Prostate gland (tissue), 2 donors: ENCODE results near the gene SLC29A2. TPM values are rescaled to one million over a fixed set of nuclear protein-coding genes. Genes with fewer than 3 reads are reported as not detected.

Experiments used
- DNase-seq: peaks from one replicate; pipeline ENCODE4 v3.0.0-alpha.2; 2019; ENCODE audit warnings: low spot score
- H3K27ac ChIP-seq, 2 donors: fragments of 200-600 bp; sonication (generic); 2 replicates each; pipeline ENCODE4 v1.5.1; 2017 to 2019
- H3K27me3 ChIP-seq: fragments of 200-600 bp; sonication (generic); replicated peaks from 2 replicates; pipeline ENCODE4 v1.5.1; 2019; ENCODE audit not compliant: insufficient read depth
- H3K36me3 ChIP-seq, 2 donors: fragments of 200-600 bp; sonication (generic); 1 replicate in 1 of 2; 2 replicates in 1 of 2; pipeline versions ENCODE4 v1.5.1 to v1.8.1; 2017 to 2019
- H3K4me1 ChIP-seq: fragments of 200-600 bp; sonication (generic); replicated peaks from 2 replicates; pipeline ENCODE4 v1.5.1; 2019
- H3K4me3 ChIP-seq, 2 donors: fragments of 200-600 bp; sonication (generic); 2 replicates each; pipeline ENCODE4 v1.5.1; 2017 to 2019
- H3K9me3 ChIP-seq: fragments of 200-600 bp; sonication (generic); 2 replicates; pipeline ENCODE4 v1.5.1; 2017
- CTCF ChIP-seq, 4 experiments: fragments of 200-600 bp in 2 of 4; fragments of 450-650 bp in 2 of 4; sonication (generic) in 2 of 4; IDR thresholded peaks; 1 replicate in 3 of 4; 2 replicates in 1 of 4; pipeline ENCODE4 v1.5.1; 2016 to 2019; ENCODE audit warnings: antibody characterized with exemption in 4 of 4, mild to moderate bottlenecking in 2 of 4, moderate library complexity in 2 of 4
- POLR2A ChIP-seq: fragments of 450-650 bp; IDR thresholded peaks from one replicate; pipeline ENCODE4 v1.6.1; 2016; ENCODE audit warnings: antibody characterized with exemption, mild to moderate bottlenecking
- POLR2AphosphoS5 ChIP-seq: sonication (generic); formaldehyde crosslinking; IDR thresholded peaks from one replicate; pipeline ENCODE4 v1.6.1; 2017; ENCODE audit warnings: antibody characterized with exemption
- WGBS: methylation state at CpG from one replicate; pipeline ENCODE4 v1.1.5; 2018; 5-methylcytosine and 5-hydroxymethylcytosine counted together
- intact Hi-C: fragments of 100-400 bp; cut with DNase I; formaldehyde crosslinking; loops from one replicate; pipeline ENCODE4 v1.14.2; 2022
- total RNA-seq, 2 donors: library from RNA; depleted of rRNA; stranded (reverse); fragments of >200 nt; gene quantifications; one replicate each; pipeline ENCODE4 v1.1.0, GENCODE V29; 2016

Gene SLC29A2
- total RNA-seq, 2 donors from 2014 or later = 10.1 to 12.5 TPM

DNA sequence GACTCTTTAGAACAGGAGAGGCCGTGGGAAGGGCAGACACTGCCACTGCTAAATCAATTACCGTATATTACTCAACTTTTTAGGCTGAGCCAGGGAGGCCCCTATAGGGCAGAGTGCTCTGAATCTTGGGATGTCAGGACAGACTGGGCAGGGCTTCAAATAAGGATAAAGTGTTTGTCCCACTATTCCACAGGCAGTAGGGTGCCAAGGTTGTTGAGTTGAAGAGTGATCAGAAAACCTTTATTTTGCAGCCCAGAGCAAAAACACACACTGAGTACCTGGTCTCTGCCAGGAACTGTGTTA, 22.5 kb downstream of the SLC29A2 start:
- TF ChIP-seq POLR2AphosphoS5 = no peak
- no peak for TF ChIP-seq POLR2A
- no peak for TF ChIP-seq CTCF (IDR thresholded peaks at IDR 0.05)
- intact Hi-C loops = no loop called here
- WGBS = 73% methylated on average over 2 of the region's 2 CpGs
- Histone ChIP-seq H3K4me1 (peaks cover 11% of the 10 kb centered on the region), H3K36me3 (no peaks in the 10 kb centered on the region), H3K27me3 (no peaks in the 10 kb centered on the region), H3K9me3 (no peaks in the 10 kb centered on the region), H3K4me3 (no peak overlapping the region), H3K27ac (no peak overlapping the region)
- DNase-seq = no peak

GRCh38 chr11:66347425-66348276, 23.9 kb downstream of the SLC29A2 start, which contains the start of gene B4GAT1:
TSS of gene B4GAT1 (minus strand) at chr11:66347629. CDS start at chr11:66347545, 84 bp downstream.
- WGBS = under 1% methylated on average over 50 of the region's 101 CpGs
- TF ChIP-seq POLR2A (peak; percentile 53), CTCF (IDR thresholded peaks at IDR 0.05) (no peak), POLR2AphosphoS5 (peak; percentile 91)

GRCh38 chr11:66346476-66347424, 24.8 kb downstream of the SLC29A2 start:
- DNase-seq = no peak
- 28% methylated on average over 53 of the region's 68 CpGs for WGBS
- peak overlapping the region; percentile 75 to 87 for H3K4me3 ChIP-seq
- H3K27ac ChIP-seq = peak overlapping the region; percentile 90 to 92
- H3K36me3 ChIP-seq = peaks cover under 1 to 1% of the 10 kb centered on the region in 2 donors
- TF ChIP-seq POLR2AphosphoS5 = no peak
- TF ChIP-seq CTCF (IDR thresholded peaks at IDR 0.05) = no peak
- TF ChIP-seq POLR2A = no peak
- H3K9me3 ChIP-seq = no peaks in the 10 kb centered on the region
- peaks cover 13% of the 10 kb centered on the region for H3K4me1 ChIP-seq
- intact Hi-C loops = no loop called here
- no peaks in the 10 kb centered on the region for H3K27me3 ChIP-seq

More at GRCh38 chr11:66347425-66348276, 23.9 kb downstream of the SLC29A2 start, which contains the start of gene B4GAT1:
- no peaks in the 10 kb centered on the region for H3K27me3 ChIP-seq
- peak within 1 kb of the TSS; percentile 75 to 87 for H3K4me3 ChIP-seq
- DNase-seq = peak; percentile 93
- peaks cover 13% of the 10 kb centered on the region for H3K4me1 ChIP-seq
- H3K36me3 ChIP-seq = no peaks in the 10 kb centered on the region
- no peaks in the 10 kb centered on the region for H3K9me3 ChIP-seq
- H3K27ac ChIP-seq = peak within 1 kb of the TSS; percentile 90 to 92
- intact Hi-C loops = no loop called here

GRCh38 chr11:66345316-66345649, 26.3 kb downstream of the SLC29A2 start:
- intact Hi-C loops = no loop called here

More at GRCh38 chr11:66345316-66345649, 26.3 kb downstream of the SLC29A2 start:
- WGBS = 2% methylated on average over 7 of the region's 7 CpGs
- H3K27ac ChIP-seq = peak overlapping the region; percentile 66 to 70
- DNase-seq = no peak
- no peaks in the 10 kb centered on the region for H3K9me3 ChIP-seq
- H3K4me1 ChIP-seq = peaks cover 13% of the 10 kb centered on the region
- peak overlapping the region; percentile 75 to 94 for H3K4me3 ChIP-seq
- TF ChIP-seq POLR2AphosphoS5 (no peak), POLR2A (no peak), CTCF (IDR thresholded peaks at IDR 0.05) (no peak)
- H3K27me3 ChIP-seq = no peaks in the 10 kb centered on the region
- peaks cover 6 to 16% of the 10 kb centered on the region in 2 donors for H3K36me3 ChIP-seq
